Transverse colon (tissue), 4 donors: Measurements from ENCODE around the gene PACS1. TPM values are rescaled to one million over a fixed set of nuclear protein-coding genes. Genes with fewer than 3 reads are reported as not detected.

Experiments
- DNase-seq: peaks from one replicate; pipeline ENCODE4 v3.0.0-alpha.2; 2019
- H3K27ac ChIP-seq, 4 donors: fragments of 200-600 bp; sonication (generic); 2 replicates each; pipeline ENCODE4 v1.5.1; 2016 to 2018; ENCODE audit warnings: inconsistent platforms in 4 of 4
- H3K27me3 ChIP-seq: fragments of 200-600 bp; sonication (generic); 2 replicates; pipeline ENCODE4 v1.5.1; 2017; ENCODE audit warnings: inconsistent platforms
- H3K36me3 ChIP-seq, 4 donors: fragments of 200-600 bp; sonication (generic); 2 replicates each; pipeline ENCODE4 v1.5.1; 2017 to 2019; ENCODE audit warnings: inconsistent platforms in 4 of 4
- H3K4me1 ChIP-seq, 4 donors: fragments of 200-600 bp; sonication (generic); 2 replicates each; pipeline ENCODE4 v1.5.1; 2017 to 2020; ENCODE audit warnings: inconsistent platforms in 4 of 4
- H3K4me3 ChIP-seq, 4 donors: fragments of 200-600 bp; sonication (generic); 1 replicate in 1 of 4; 2 replicates in 3 of 4; pipeline versions ENCODE4 v1.5.1 to v1.6.1; 2017 to 2019; ENCODE audit warnings: inconsistent platforms in 4 of 4
- H3K9me3 ChIP-seq, 2 donors: fragments of 200-600 bp; sonication (generic); 2 replicates each; pipeline ENCODE4 v1.5.1; 2017 to 2019; ENCODE audit warnings: inconsistent platforms in 2 of 2
- EP300 ChIP-seq: sonication (generic); formaldehyde crosslinking; IDR thresholded peaks from one replicate; pipeline ENCODE4 v1.6.1; 2017; ENCODE audit warnings: antibody characterized with exemption, low read depth
- POLR2A ChIP-seq: fragments of 450-650 bp; IDR thresholded peaks from one replicate; pipeline ENCODE4 v1.6.1; 2016; ENCODE audit warnings: antibody characterized with exemption, mild to moderate bottlenecking, moderate library complexity
- POLR2AphosphoS5 ChIP-seq, 3 donors: sonication (generic); formaldehyde crosslinking; IDR thresholded peaks; one replicate each; pipeline ENCODE4 v1.6.1; 2016; ENCODE audit warnings: antibody characterized with exemption in 3 of 3
- WGBS, 2 donors: methylation state at CpG; one replicate each; pipeline ENCODE4 v1.1.5; 2018; ENCODE audit warnings: low coverage in 1 of 2; 5-methylcytosine and 5-hydroxymethylcytosine counted together
- in situ Hi-C, 4 donors: fragments of 200-750 bp; cut with MboI; loops; one replicate each; pipeline versions ENCODE4 v1.15.0 to v1.15.1; 2017; ENCODE audit warnings: low sequenced_read_pairs in 3 of 4, low pct_ligation_motif_present in 1 of 4, low pct_unique_long_range_greater_than_20kb in 1 of 4
- intact Hi-C: fragments of 100-400 bp; cut with DNase I; formaldehyde crosslinking; loops from one replicate; pipeline ENCODE4 v1.15.1; 2023; ENCODE audit warnings: low total_unique reads
- total RNA-seq, 4 donors: library from RNA; depleted of rRNA; stranded (reverse); fragments of >200 nt; gene quantifications; one replicate each; pipeline ENCODE4 v1.1.0, GENCODE V29; 2016
- TF ChIP-seq, protein P1 (sequence below), 5 experiments: fragments of 200-600 bp in 3 of 5; fragments of 450-650 bp in 2 of 5; sonication (generic) in 3 of 5; IDR thresholded peaks; 1 replicate in 2 of 5; 2 replicates in 3 of 5; pipeline ENCODE4 v1.5.1; 2016 to 2017; ENCODE audit warnings: antibody characterized with exemption in 5 of 5, inconsistent platforms in 3 of 5, mild to moderate bottlenecking in 2 of 5, moderate library complexity in 1 of 5

PACS1 gene
- total RNA-seq, 4 donors from 2014 or later = 9.8 to 52.0 (median 27.2) TPM

DNA sequence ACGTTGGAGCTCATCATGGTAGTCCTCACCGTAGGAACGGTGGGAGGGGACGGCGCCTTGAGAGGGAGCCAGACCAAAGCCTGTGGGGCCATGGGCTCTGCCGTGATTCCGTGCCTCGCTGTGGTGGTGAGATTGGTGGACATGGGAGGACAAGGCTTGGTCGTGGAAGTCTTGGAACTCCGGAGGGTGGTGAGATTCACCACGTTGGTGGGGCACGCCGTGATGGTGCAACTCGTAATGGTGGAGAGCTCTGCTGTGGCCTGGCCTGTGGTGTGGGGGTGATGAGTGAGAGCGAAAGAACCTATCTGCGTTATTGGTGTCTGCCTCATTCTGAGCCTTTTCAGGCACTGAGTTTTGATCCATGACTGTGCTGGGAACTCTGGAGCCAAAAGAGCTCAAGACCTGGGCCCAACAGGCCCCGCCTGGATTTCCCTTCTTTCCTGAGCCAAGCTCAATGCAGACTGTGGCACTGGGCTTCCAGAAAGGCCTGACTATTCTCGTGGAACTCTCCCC is 44.0 kb upstream of the PACS1 start, which contains the start of gene CATSPER1:
CATSPER1 (minus strand) TSS at position 463 of the 513 bp plus-strand sequence; CDS start at position 363, 100 bp downstream.
- Histone ChIP-seq H3K36me3 (no peaks in the 10 kb centered on the region), H3K27ac (no peak within 1 kb of the TSS), H3K9me3 (no peaks in the 10 kb centered on the region), H3K4me1 (peaks cover 0 to 6% (median 6%) of the 10 kb centered on the region in 4 donors), H3K4me3 (no peak within 1 kb of the TSS), H3K27me3 (peaks cover 14% of the 10 kb centered on the region)
- 87% methylated on average over 18 of the region's 18 CpGs; no CpG with 5 or more reads in 1 of the 2 donors for WGBS, 2 donors
- DNase-seq = no peak
- intact Hi-C loops (no loop called here), in situ Hi-C loops (no loop called here)
- TF ChIP-seq POLR2A (no peak), POLR2AphosphoS5 (IDR thresholded peaks at IDR 0.05) (no peak), EP300 (no peak)
- TF ChIP-seq, protein P1, sequence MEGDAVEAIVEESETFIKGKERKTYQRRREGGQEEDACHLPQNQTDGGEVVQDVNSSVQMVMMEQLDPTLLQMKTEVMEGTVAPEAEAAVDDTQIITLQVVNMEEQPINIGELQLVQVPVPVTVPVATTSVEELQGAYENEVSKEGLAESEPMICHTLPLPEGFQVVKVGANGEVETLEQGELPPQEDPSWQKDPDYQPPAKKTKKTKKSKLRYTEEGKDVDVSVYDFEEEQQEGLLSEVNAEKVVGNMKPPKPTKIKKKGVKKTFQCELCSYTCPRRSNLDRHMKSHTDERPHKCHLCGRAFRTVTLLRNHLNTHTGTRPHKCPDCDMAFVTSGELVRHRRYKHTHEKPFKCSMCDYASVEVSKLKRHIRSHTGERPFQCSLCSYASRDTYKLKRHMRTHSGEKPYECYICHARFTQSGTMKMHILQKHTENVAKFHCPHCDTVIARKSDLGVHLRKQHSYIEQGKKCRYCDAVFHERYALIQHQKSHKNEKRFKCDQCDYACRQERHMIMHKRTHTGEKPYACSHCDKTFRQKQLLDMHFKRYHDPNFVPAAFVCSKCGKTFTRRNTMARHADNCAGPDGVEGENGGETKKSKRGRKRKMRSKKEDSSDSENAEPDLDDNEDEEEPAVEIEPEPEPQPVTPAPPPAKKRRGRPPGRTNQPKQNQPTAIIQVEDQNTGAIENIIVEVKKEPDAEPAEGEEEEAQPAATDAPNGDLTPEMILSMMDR (IDR thresholded peaks at IDR 0.05) = no peak

DNA sequence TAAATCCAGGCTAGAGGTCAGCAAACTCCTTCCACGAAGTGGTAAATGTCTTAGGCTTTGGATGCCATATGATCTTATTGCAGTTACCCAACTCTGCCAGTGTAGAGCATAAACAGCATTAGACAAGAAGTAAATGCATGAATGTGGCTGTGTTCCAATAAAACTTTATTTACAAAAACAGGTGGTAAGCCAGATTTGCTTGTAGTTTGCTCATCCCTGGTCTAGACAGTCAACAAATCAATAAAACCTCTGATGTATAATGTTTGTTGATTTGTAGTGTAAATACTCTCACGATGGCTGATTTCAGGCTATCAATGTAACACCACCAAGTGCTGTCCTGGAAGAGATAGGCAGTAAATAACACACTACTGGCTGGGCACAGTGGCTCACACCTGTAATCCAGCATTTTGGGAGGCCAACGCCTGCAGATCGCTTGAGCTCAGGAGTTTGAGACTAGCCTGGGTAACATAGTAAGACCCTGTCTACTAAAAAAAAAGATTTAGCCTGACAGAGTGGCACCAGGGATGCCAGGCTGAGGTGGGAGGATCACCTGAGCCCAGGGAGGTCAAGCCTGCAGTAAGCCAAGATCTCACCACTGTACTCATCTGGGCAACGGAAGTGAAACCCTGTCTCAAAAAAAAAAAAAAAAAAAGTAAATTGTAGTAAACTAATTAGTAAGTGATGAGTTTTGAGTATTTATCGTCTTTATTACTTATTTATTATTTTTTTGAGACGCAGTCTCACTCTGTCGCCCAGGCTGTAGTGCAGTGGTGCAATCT is 36.9 kb upstream of the PACS1 start:
- no peaks in the 10 kb centered on the region for H3K4me1 ChIP-seq
- TF ChIP-seq EP300 (no peak), POLR2AphosphoS5 (IDR thresholded peaks at IDR 0.05) (no peak), POLR2A (no peak)
- TF ChIP-seq, protein P1 (IDR thresholded peaks at IDR 0.05) = no peak
- in situ Hi-C loops (no loop called here), intact Hi-C loops (no loop called here)
- no peak overlapping the region for H3K4me3 ChIP-seq
- no peak for DNase-seq
- H3K27me3 ChIP-seq = peaks cover under 1% of the 10 kb centered on the region
- no peaks in the 10 kb centered on the region for H3K36me3 ChIP-seq
- 78 to 93% methylated on average over 4 to 8 of the region's 8 CpGs for WGBS, 2 donors
- no peaks in the 10 kb centered on the region for H3K9me3 ChIP-seq
- no peak overlapping the region for H3K27ac ChIP-seq

DNA sequence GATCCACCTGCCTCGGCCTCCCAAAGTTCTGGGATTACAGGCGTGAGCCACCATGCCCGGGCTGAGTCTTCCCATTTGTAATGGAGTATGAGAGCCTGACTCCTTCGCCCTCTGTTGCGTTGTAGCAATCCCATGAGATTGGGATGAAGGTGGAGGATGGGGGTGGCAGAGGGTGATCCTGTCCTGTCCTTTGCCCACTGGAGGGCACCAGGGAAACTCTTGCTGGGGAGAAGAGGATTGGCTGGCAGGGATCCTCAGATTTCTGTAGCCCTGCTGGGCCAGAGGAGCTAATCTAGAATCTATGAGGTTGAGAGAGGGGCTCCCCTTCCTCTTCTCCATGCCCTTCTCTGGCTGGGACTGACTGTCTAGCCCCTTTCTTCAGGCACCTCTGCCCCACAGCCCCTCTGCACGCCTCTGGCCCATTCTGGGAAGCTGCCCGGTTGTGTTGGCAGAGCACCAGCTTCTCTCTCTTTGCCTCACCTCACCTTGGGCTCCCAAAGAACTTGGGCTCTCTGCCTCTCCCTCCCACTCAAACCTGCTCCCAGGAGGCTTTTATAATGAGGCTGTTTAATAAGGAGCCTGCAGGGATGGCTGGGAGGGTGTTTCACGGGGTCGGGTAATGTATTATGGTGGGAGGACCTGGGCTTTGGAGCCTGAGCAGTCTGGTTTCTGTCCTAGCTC is 34.3 kb upstream of the PACS1 start:
- in situ Hi-C loops (no loop called here), intact Hi-C loops (no loop called here)
- H3K27me3 ChIP-seq = no peaks in the 10 kb centered on the region
- no peak for DNase-seq
- H3K27ac ChIP-seq = no peak overlapping the region
- no peak overlapping the region for H3K4me3 ChIP-seq
- no peaks in the 10 kb centered on the region for H3K4me1 ChIP-seq
- 77% methylated on average over 9 of the region's 9 CpGs; no CpG with 5 or more reads in 1 of the 2 donors for WGBS, 2 donors
- TF ChIP-seq POLR2A = no peak
- H3K36me3 ChIP-seq = no peaks in the 10 kb centered on the region
- H3K9me3 ChIP-seq = no peaks in the 10 kb centered on the region

DNA sequence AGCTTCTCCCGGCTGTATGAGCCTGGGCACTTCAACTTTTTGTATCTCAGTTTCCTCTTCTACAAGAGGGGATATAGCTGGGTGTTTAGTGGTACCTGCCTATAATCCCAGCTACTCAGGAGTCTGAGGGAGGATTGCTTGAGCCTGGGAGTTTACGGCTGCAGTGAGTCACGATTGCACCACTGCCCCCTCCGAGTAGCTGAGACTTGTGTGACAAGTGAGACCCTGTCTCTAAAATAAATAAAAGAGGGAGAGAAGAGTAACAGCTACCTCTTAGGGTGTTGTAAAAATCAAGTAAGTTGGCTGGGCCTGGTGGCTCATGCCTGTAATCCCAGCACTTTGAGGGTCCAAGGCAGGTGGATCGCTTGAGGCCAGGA is 33.8 kb upstream of the PACS1 start:
- no peak for DNase-seq
- H3K27me3 ChIP-seq = no peaks in the 10 kb centered on the region
- intact Hi-C loops (no loop called here), in situ Hi-C loops (no loop called here)
- no peak overlapping the region for H3K4me3 ChIP-seq
- H3K9me3 ChIP-seq = no peaks in the 10 kb centered on the region
- 76 to 88% methylated on average over 4 to 5 of the region's 5 CpGs for WGBS, 2 donors
- H3K4me1 ChIP-seq = no peaks in the 10 kb centered on the region
- no peak overlapping the region for H3K27ac ChIP-seq
- no peaks in the 10 kb centered on the region for H3K36me3 ChIP-seq
- TF ChIP-seq POLR2A (no peak), EP300 (no peak), POLR2AphosphoS5 (IDR thresholded peaks at IDR 0.05) (no peak)
- TF ChIP-seq, protein P1 (IDR thresholded peaks at IDR 0.05) = no peak
